Measurements from ENCODE around the gene GRPEL1. TPM values are rescaled to one million over a fixed set of nuclear protein-coding genes. Genes with fewer than 3 reads are reported as not detected.

The GRPEL1 gene
- total RNA-seq, 1 donor from 2014 or later, result 31.5 TPM

DNA sequence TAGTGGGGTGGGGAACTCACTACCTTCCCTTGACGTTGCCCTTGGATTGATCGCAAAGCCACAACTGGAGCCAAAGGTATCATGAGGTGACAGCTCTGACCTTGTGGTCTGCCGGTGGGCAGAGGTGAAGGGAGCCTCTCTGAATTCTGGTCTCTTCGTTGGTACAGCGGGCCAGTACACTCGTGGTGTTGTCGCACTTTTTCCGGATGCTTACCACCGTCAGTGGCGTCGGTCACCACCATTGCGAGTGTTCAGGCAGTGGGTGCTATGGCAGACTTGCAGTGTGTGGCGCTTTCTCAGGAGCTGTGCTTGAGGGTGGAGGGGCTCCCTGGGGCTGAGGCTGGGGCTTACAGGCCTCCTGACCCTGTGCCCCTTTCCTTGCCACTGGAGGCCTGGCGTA lies 5.2 kb upstream of the GRPEL1 start:
- Histone ChIP-seq H3K36me3 (ENCODE audit: control insufficient read depth, insufficient read depth, low read length) (no peaks in the 10 kb centered on the region), H3K27me3 (ENCODE audit: control insufficient read depth, insufficient read depth, low read length) (peaks cover 2% of the 10 kb centered on the region), H3K4me3 (ENCODE audit: low read depth, low read length) (no peak overlapping the region)
- no peak for DNase-seq (ENCODE audit: low read depth)
- TF ChIP-seq CTCF (IDR thresholded peaks at IDR 0.05; ENCODE audit: insufficient read depth, low read length, poor library complexity, severe bottlenecking), result no peak

- peaks cover 2% of the 10 kb centered on the region for H3K27me3 ChIP-seq (ENCODE audit: control insufficient read depth, insufficient read depth, low read length)
- H3K36me3 ChIP-seq (ENCODE audit: control insufficient read depth, insufficient read depth, low read length), result no peaks in the 10 kb centered on the region
- no peak overlapping the region for H3K4me3 ChIP-seq (ENCODE audit: low read depth, low read length)
- TF ChIP-seq CTCF (IDR thresholded peaks at IDR 0.05; ENCODE audit: insufficient read depth, low read length, poor library complexity, severe bottlenecking), result peak; percentile 95
- DNase-seq (ENCODE audit: low read depth), result no peak
These were observed 3.1 kb upstream of the GRPEL1 start for GRCh38 chr4:7070729-7071511.

- peak overlapping the region; percentile 92 for H3K4me3 ChIP-seq (ENCODE audit: low read depth, low read length)
These were observed 1.0 kb upstream of the GRPEL1 start for GRCh38 chr4:7068883-7069282.

DNA sequence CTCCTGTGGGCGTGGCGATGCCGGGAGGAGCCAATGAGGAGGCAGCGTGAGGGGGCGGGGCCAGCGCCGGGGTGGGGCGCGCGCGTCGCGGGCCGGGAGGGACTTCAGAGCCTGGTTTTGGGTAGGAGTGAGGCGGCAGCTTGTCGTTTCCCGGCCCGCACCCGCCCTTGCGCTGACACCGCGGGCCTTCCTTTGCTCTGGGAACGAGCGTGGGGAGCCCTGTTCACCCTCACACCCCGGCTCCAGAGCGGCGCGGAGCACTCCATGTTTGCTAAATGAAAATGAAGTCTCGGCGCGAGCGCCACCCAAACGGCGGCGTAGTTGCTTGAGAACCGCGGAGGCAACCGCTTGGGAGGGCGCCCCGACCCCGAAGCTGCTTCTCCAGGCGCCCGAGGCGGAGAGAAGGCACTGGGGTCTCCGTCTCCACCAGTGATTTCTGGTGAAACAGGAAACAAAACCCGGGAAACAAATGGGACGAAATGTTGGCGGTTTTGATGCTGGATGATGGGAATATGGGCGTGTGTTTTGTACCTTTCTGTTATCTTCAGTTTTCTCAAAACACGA lies 497 bp upstream of the GRPEL1 start:
- peaks cover 2% of the 10 kb centered on the region for H3K27me3 ChIP-seq (ENCODE audit: control insufficient read depth, insufficient read depth, low read length)
- H3K4me3 ChIP-seq (ENCODE audit: low read depth, low read length), result peak overlapping the region; percentile 92
- TF ChIP-seq CTCF (IDR thresholded peaks at IDR 0.05; ENCODE audit: insufficient read depth, low read length, poor library complexity, severe bottlenecking), result no peak
- H3K36me3 ChIP-seq (ENCODE audit: control insufficient read depth, insufficient read depth, low read length), result no peaks in the 10 kb centered on the region
- no peak for DNase-seq (ENCODE audit: low read depth)

More at GRCh38 chr4:7068883-7069282, 1.0 kb upstream of the GRPEL1 start:
- no peak for TF ChIP-seq CTCF (IDR thresholded peaks at IDR 0.05; ENCODE audit: insufficient read depth, low read length, poor library complexity, severe bottlenecking)
- peaks cover 2% of the 10 kb centered on the region for H3K27me3 ChIP-seq (ENCODE audit: control insufficient read depth, insufficient read depth, low read length)
- DNase-seq (ENCODE audit: low read depth), result no peak
- H3K36me3 ChIP-seq (ENCODE audit: control insufficient read depth, insufficient read depth, low read length), result no peaks in the 10 kb centered on the region

DNA sequence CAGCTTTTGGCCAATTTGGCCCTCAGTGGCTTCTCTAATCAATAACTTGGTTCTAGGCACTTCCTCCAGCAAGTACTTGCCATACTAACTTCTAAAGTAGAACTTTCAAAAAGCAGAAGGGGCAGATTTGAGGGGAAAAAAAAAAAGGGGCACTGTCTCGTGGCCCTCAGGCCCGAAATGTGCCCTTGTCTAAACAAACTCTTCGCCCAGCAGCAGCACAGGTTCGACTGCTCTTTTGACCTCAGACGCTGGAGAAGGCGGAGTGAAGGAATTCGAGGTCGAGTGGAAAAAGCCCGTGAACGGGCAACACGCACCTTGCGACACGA lies 775 bp downstream of the GRPEL1 start:
- no peaks in the 10 kb centered on the region for H3K27me3 ChIP-seq (ENCODE audit: control insufficient read depth, insufficient read depth, low read length)
- TF ChIP-seq CTCF (IDR thresholded peaks at IDR 0.05; ENCODE audit: insufficient read depth, low read length, poor library complexity, severe bottlenecking), result no peak
- H3K36me3 ChIP-seq (ENCODE audit: control insufficient read depth, insufficient read depth, low read length), result no peaks in the 10 kb centered on the region
- no peak for DNase-seq (ENCODE audit: low read depth)
- H3K4me3 ChIP-seq (ENCODE audit: low read depth, low read length), result peak overlapping the region; percentile 92

DNA sequence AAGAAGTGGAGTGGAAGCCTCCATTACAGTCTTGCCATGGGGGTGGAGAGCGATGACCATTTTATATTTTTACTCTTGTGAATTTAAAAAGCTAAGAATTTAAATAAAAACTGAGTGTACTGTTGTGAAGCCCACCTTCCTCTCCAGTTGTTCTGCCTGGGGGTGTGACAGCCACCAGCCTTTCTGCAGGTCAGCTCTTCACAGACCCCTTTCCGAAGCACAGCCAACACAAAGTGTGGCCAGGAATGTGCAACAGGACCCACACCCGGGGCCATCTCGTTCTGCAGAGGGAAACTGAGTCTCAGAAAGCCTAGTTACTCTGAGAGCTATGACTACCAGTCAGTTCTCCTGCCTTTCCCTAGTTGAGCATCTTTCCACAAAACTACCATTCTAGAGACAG lies 1.4 kb downstream of the GRPEL1 start:
- no peak overlapping the region for H3K4me3 ChIP-seq (ENCODE audit: low read depth, low read length)

More for the DNA sequence above, 1.4 kb downstream of the GRPEL1 start:
- no peak for DNase-seq (ENCODE audit: low read depth)
- no peak for TF ChIP-seq CTCF (IDR thresholded peaks at IDR 0.05; ENCODE audit: insufficient read depth, low read length, poor library complexity, severe bottlenecking)
- Histone ChIP-seq H3K27me3 (ENCODE audit: control insufficient read depth, insufficient read depth, low read length) (no peaks in the 10 kb centered on the region), H3K36me3 (ENCODE audit: control insufficient read depth, insufficient read depth, low read length) (peaks cover 1% of the 10 kb centered on the region)

All from kidney epithelial cell (primary cell).